Uterus (tissue), 2 donors: ENCODE data around the gene DOCK4.

Source experiments
- POLR2A ChIP-seq, 2 donors: fragments of 450-650 bp; IDR thresholded peaks; one replicate each; pipeline ENCODE4 v1.6.1; 2016; ENCODE audit warnings: antibody characterized with exemption in 2 of 2, mild to moderate bottlenecking in 1 of 2, moderate library complexity in 1 of 2
- TF ChIP-seq, protein P1 (sequence below), 4 experiments: fragments of 200-600 bp in 2 of 4; fragments of 450-650 bp in 2 of 4; sonication (generic) in 2 of 4; IDR thresholded peaks; one replicate each; pipeline ENCODE4 v1.5.1; 2016 to 2019; ENCODE audit warnings: antibody characterized with exemption in 4 of 4, mild to moderate bottlenecking in 2 of 4, moderate library complexity in 1 of 4

DNA sequence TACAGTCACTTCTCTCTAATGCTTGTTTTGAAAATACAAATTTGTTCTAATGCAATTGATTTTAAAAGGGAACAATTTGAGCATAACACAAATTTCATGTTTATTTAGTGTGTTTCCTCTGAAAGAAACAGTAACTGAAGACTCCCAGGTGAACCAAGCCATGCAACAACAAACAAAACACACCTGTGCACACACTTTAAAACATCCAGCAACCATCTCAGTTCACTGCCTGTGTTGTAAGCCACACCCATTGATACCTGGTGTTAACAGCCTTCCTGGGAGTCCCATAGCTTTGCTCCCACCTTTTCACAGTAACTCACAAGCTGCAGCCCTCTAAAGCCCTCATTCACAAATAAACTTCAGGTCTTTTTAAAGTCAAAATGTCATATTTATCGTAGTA lies 89.3 kb downstream of the DOCK4 start:
- TF ChIP-seq, protein P1, sequence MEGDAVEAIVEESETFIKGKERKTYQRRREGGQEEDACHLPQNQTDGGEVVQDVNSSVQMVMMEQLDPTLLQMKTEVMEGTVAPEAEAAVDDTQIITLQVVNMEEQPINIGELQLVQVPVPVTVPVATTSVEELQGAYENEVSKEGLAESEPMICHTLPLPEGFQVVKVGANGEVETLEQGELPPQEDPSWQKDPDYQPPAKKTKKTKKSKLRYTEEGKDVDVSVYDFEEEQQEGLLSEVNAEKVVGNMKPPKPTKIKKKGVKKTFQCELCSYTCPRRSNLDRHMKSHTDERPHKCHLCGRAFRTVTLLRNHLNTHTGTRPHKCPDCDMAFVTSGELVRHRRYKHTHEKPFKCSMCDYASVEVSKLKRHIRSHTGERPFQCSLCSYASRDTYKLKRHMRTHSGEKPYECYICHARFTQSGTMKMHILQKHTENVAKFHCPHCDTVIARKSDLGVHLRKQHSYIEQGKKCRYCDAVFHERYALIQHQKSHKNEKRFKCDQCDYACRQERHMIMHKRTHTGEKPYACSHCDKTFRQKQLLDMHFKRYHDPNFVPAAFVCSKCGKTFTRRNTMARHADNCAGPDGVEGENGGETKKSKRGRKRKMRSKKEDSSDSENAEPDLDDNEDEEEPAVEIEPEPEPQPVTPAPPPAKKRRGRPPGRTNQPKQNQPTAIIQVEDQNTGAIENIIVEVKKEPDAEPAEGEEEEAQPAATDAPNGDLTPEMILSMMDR (IDR thresholded peaks at IDR 0.05), result no peak
- no peak for TF ChIP-seq POLR2A (IDR thresholded peaks at IDR 0.05)
